DND-41 (cell line): ENCODE measurements around the gene ARHGEF33.

Experiments used
- EZH2 ChIP-seq: IDR thresholded peaks from 3 replicates; pipeline ENCODE4 v1.6.1; 2012; ENCODE audit warnings: borderline replicate concordance, low read depth, mild to moderate bottlenecking, moderate library complexity, low read length, inconsistent platforms; ENCODE audit not compliant: severe bottlenecking
- TF ChIP-seq, protein P1 (sequence below): IDR thresholded peaks from 2 replicates; pipeline ENCODE4 v1.5.1; 2012; ENCODE audit warnings: borderline replicate concordance, low read length, moderate library complexity, mild to moderate bottlenecking; ENCODE audit not compliant: poor library complexity, severe bottlenecking; ENCODE audit errors: extremely low read depth

DNA sequence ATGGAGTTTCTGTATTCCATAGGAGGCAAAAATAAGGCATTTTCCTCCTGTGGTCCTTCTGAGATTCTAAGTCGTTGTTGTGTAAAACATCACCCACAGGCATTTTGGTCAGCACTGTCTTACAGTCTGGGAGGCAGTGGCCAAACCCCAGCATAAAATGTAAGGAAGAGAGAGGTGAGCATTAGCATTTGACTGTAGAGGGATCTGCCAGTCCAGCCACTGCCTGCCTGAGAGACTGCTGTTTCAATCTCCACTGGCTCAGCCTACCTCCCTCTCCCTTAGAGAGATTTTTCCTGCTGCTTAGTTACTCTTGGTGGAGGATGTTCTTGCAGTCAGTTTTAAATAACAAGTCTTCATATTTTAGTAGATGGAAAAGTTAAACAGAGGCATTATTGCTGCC lies 77.0 kb downstream of the ARHGEF33 start:
- TF ChIP-seq, protein P1, sequence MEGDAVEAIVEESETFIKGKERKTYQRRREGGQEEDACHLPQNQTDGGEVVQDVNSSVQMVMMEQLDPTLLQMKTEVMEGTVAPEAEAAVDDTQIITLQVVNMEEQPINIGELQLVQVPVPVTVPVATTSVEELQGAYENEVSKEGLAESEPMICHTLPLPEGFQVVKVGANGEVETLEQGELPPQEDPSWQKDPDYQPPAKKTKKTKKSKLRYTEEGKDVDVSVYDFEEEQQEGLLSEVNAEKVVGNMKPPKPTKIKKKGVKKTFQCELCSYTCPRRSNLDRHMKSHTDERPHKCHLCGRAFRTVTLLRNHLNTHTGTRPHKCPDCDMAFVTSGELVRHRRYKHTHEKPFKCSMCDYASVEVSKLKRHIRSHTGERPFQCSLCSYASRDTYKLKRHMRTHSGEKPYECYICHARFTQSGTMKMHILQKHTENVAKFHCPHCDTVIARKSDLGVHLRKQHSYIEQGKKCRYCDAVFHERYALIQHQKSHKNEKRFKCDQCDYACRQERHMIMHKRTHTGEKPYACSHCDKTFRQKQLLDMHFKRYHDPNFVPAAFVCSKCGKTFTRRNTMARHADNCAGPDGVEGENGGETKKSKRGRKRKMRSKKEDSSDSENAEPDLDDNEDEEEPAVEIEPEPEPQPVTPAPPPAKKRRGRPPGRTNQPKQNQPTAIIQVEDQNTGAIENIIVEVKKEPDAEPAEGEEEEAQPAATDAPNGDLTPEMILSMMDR, result no peak
- TF ChIP-seq EZH2, result no peak
